H1 (cell line): ENCODE measurements around the gene BRPF3. TPM values are rescaled to one million over a fixed set of nuclear protein-coding genes. Genes with fewer than 3 reads are reported as not detected.

Source experiments
- CTCF ChIA-PET: fragments of 300-600 bp; sonication (Branson Sonifier 250); formaldehyde crosslinking; loops from one replicate; lab custom pipeline; 2021; ENCODE audit not compliant: partially characterized antibody; lab: Charles Lee
- POLR2A ChIA-PET: fragments of 300-600 bp; sonication (Branson Sonifier 250); formaldehyde crosslinking; loops from one replicate; lab custom pipeline; 2021; ENCODE audit warnings: inconsistent platforms; ENCODE audit not compliant: partially characterized antibody; lab: Charles Lee
- DNase-seq, 2 experiments: peaks; one replicate each; pipeline versions ENCODE4 v3.0.0 to v3.0.0-alpha.2; 2010 to 2022; ENCODE audit warnings: low spot score in 2 of 2, low read depth in 1 of 2, mixed read lengths in 1 of 2
- FAIRE-seq: peaks from 2 replicates; lab custom pipeline; 2011; peaks lifted over from hg19 to GRCh38; lab: Jason Lieb, UNC
- H2AFZ ChIP-seq: 2 replicates; pipeline ENCODE4 v1.8.1; 2012; ENCODE audit warnings: low read length, inconsistent platforms
- H2AK5ac ChIP-seq: 2 replicates; pipeline ENCODE4 v1.6.1; 2013; ENCODE audit warnings: low read depth, low read length
- H2BK120ac ChIP-seq: replicated peaks from 2 replicates; pipeline ENCODE3; 2013; ENCODE audit warnings: low read depth, low read length, inconsistent platforms
- H2BK12ac ChIP-seq: 2 replicates; pipeline ENCODE4 v1.6.1; 2013; ENCODE audit warnings: low read depth, low read length
- H2BK15ac ChIP-seq: 2 replicates; pipeline ENCODE4 v1.6.1; 2013; ENCODE audit warnings: low read length
- H2BK20ac ChIP-seq: 2 replicates; pipeline ENCODE4 v1.6.1; 2013; ENCODE audit warnings: low read length
- H2BK5ac ChIP-seq: 2 replicates; pipeline ENCODE4 v1.6.1; 2013; ENCODE audit warnings: low read depth, low read length
- H3K14ac ChIP-seq: 2 replicates; pipeline ENCODE4 v1.6.1; 2013; ENCODE audit warnings: inconsistent platforms; ENCODE audit not compliant: insufficient read length
- H3K18ac ChIP-seq: 2 replicates; pipeline ENCODE4 v1.6.1; 2013; ENCODE audit warnings: low read length; ENCODE audit errors: extremely low read depth
- H3K23ac ChIP-seq: 2 replicates; pipeline ENCODE4 v1.6.1; 2013; ENCODE audit warnings: inconsistent platforms; ENCODE audit not compliant: insufficient read length
- H3K23me2 ChIP-seq: 2 replicates; pipeline ENCODE4 v1.6.1; 2013; ENCODE audit warnings: low read depth, low read length
- H3K27ac ChIP-seq: 2 replicates; pipeline ENCODE4 v1.6.1; 2011; ENCODE audit warnings: low read depth, low read length, inconsistent platforms
- H3K27me3 ChIP-seq, 4 experiments: replicated peaks in 1 of 4; 1 replicate in 1 of 4; 2 replicates in 3 of 4; pipeline versions ENCODE4 v1.6.1 to v1.8.1; 2011 to 2013; ENCODE audit warnings: low read length in 3 of 4, mild to moderate bottlenecking in 3 of 4, inconsistent platforms in 2 of 4, mixed read lengths in 2 of 4, moderate library complexity in 1 of 4; ENCODE audit not compliant: control insufficient read depth in 3 of 4, insufficient read depth in 3 of 4; ENCODE audit errors: extremely low read depth in 1 of 4
- H3K36me3 ChIP-seq, 4 experiments: 2 replicates each; pipeline versions ENCODE4 v1.6.1 to v1.8.1; 2011 to 2013; ENCODE audit warnings: mild to moderate bottlenecking in 4 of 4, low read length in 3 of 4, moderate library complexity in 2 of 4, control low read depth in 1 of 4, inconsistent platforms in 1 of 4; ENCODE audit not compliant: insufficient read depth in 4 of 4, control insufficient read depth in 2 of 4
- H3K4ac ChIP-seq: replicated peaks from 2 replicates; pipeline ENCODE3; 2013; ENCODE audit warnings: low read length, low read depth, mixed read lengths, inconsistent platforms; ENCODE audit not compliant: insufficient read length
- H3K4me1 ChIP-seq, 4 experiments: replicated peaks in 1 of 4; 1 replicate in 1 of 4; 2 replicates in 3 of 4; pipeline versions ENCODE4 v1.6.1 to v1.8.1; 2011 to 2013; ENCODE audit warnings: low read length in 3 of 4, inconsistent platforms in 2 of 4, mixed read lengths in 1 of 4; ENCODE audit not compliant: insufficient read depth in 4 of 4, control insufficient read depth in 3 of 4
- H3K4me2 ChIP-seq, 2 experiments: 2 replicates each; pipeline versions ENCODE4 v1.6.1 to v1.8.1; 2011 to 2013; ENCODE audit warnings: low read depth in 2 of 2, low read length in 2 of 2, control low read depth in 1 of 2, inconsistent platforms in 1 of 2, mild to moderate bottlenecking in 1 of 2; ENCODE audit not compliant: insufficient read depth in 1 of 2
- H3K4me3 ChIP-seq, 4 experiments: fragments of 200-600, 300-600 bp in 1 of 4; sonication (generic), shearing (Covaris generic), sonication (Bioruptor Twin) in 1 of 4; 2 replicates each; pipeline versions ENCODE4 v1.5.1 to v1.8.1; 2011 to 2016; ENCODE audit warnings: low read length in 4 of 4, low read depth in 3 of 4, control low read depth in 2 of 4, inconsistent platforms in 2 of 4, mild to moderate bottlenecking in 2 of 4, mixed read lengths in 1 of 4, moderate library complexity in 1 of 4; ENCODE audit not compliant: insufficient read depth in 2 of 4; ENCODE audit errors: extremely low read depth in 1 of 4
- H3K56ac ChIP-seq: replicated peaks from 2 replicates; pipeline ENCODE3; 2013; ENCODE audit warnings: low read depth, mild to moderate bottlenecking, mixed read lengths, low read length, inconsistent platforms; ENCODE audit not compliant: insufficient read length
- H3K79me1 ChIP-seq: 2 replicates; pipeline ENCODE4 v1.6.1; 2013; ENCODE audit warnings: low read depth, low read length, control low read depth
- H3K79me2 ChIP-seq, 2 experiments: 2 replicates each; pipeline versions ENCODE4 v1.6.1 to v1.8.1; 2012 to 2013; ENCODE audit warnings: low read length in 2 of 2, mild to moderate bottlenecking in 2 of 2, inconsistent platforms in 1 of 2; ENCODE audit not compliant: insufficient read depth in 2 of 2, control insufficient read depth in 1 of 2
- H3K9ac ChIP-seq, 4 experiments: replicated peaks in 1 of 4; 1 replicate in 1 of 4; 2 replicates in 3 of 4; pipeline versions ENCODE4 v1.6.1 to v1.8.1; 2011 to 2013; ENCODE audit warnings: low read depth in 3 of 4, low read length in 3 of 4, control low read depth in 2 of 4, mild to moderate bottlenecking in 2 of 4, moderate library complexity in 2 of 4, inconsistent platforms in 1 of 4; ENCODE audit errors: extremely low read depth in 1 of 4
- H3K9me3 ChIP-seq, 2 experiments: 2 replicates each; pipeline versions ENCODE4 v1.6.1 to v1.8.1; 2012 to 2013; ENCODE audit warnings: mild to moderate bottlenecking in 2 of 2, moderate library complexity in 2 of 2, control low read depth in 1 of 2, inconsistent platforms in 1 of 2, low read depth in 1 of 2, low read length in 1 of 2, mixed read lengths in 1 of 2; ENCODE audit not compliant: insufficient read depth in 2 of 2
- H4K20me1 ChIP-seq, 2 experiments: replicated peaks in 1 of 2; 2 replicates each; pipeline versions ENCODE3 to v1.8.1; 2011 to 2013; ENCODE audit warnings: inconsistent platforms in 2 of 2, low read length in 2 of 2, mild to moderate bottlenecking in 1 of 2; ENCODE audit not compliant: insufficient read depth in 2 of 2, control insufficient read depth in 1 of 2
- H4K5ac ChIP-seq: 2 replicates; pipeline ENCODE4 v1.6.1; 2013; ENCODE audit warnings: low read length, low read depth, mixed read lengths, inconsistent platforms; ENCODE audit not compliant: insufficient read length
- H4K8ac ChIP-seq: 2 replicates; pipeline ENCODE4 v1.8.0; 2013; ENCODE audit warnings: mild to moderate bottlenecking, moderate library complexity, low read length, inconsistent platforms; ENCODE audit not compliant: insufficient read depth; ENCODE audit errors: extremely low read depth
- H4K91ac ChIP-seq: replicated peaks from 2 replicates; pipeline ENCODE3; 2013; ENCODE audit warnings: low read length, mixed read lengths, inconsistent platforms; ENCODE audit not compliant: insufficient read length
- BCL11A ChIP-seq, 2 experiments: IDR thresholded peaks; one replicate each; pipeline ENCODE4 v1.6.1; 2011; ENCODE audit warnings: low read depth in 2 of 2, low read length in 2 of 2, mild to moderate bottlenecking in 2 of 2
- EGR1 ChIP-seq: IDR thresholded peaks from 2 replicates; pipeline ENCODE4 v1.6.1; 2011; ENCODE audit warnings: low read depth, low read length, borderline replicate concordance
- GTF2F1 ChIP-seq: IDR thresholded peaks from 2 replicates; pipeline ENCODE4 v1.6.1; 2012; ENCODE audit warnings: low read depth, low read length, improper control_type of control experiment, borderline replicate concordance
- POLR2A ChIP-seq, 2 experiments: IDR thresholded peaks; 1 replicate in 1 of 2; 2 replicates in 1 of 2; pipeline ENCODE4 v1.6.1; 2011; ENCODE audit warnings: low read depth in 2 of 2, low read length in 2 of 2, mild to moderate bottlenecking in 2 of 2; ENCODE audit errors: control extremely low read depth in 1 of 2
- SP4 ChIP-seq: IDR thresholded peaks from 2 replicates; pipeline ENCODE4 v1.6.1; 2012; ENCODE audit warnings: low read length, inconsistent platforms
- WGBS, 2 experiments: shearing (Covaris generic) in 1 of 2; methylation state at CpG; one replicate each; pipeline versions ENCODE4 v1.1.6 to v1.1.7; 2013 to 2015; ENCODE audit warnings: low lambda C conversion rate in 2 of 2, mixed read lengths in 2 of 2, inconsistent platforms in 1 of 2, low coverage in 1 of 2, missing lambda C conversion rate in 1 of 2; ENCODE audit not compliant: insufficient replicate concordance in 2 of 2, insufficient coverage in 1 of 2, insufficient read length in 1 of 2; ENCODE audit errors: extremely low coverage in 1 of 2, missing lambda C conversion rate in 1 of 2; 5-methylcytosine and 5-hydroxymethylcytosine counted together
- polyA plus RNA-seq, 7 experiments: library from polyadenylated mRNA; depleted of rRNA in 3 of 7; stranded (reverse) in 5 of 7; unstranded in 2 of 7; fragments of >200 nt in 5 of 7; fragments of 200-250 nt in 2 of 7; gene quantifications; 1 replicate in 5 of 7; 2 replicates in 1 of 7; 4 replicates in 1 of 7; pipeline versions ENCODE4 v1.2.1 to v1.2.3, GENCODE V29; 2011 to 2013; ENCODE audit warnings: missing spikeins in 2 of 7, mixed read lengths in 2 of 7
- total RNA-seq: library from RNA; stranded (reverse); fragmentation: NEBNext Ultra II Directional; extraction: Animal tissue kit (Norgen Biotek cat#: 25700); gene quantifications from 2 replicates; pipeline ENCODE4 v1.2.1, GENCODE V29; 2021
- TF ChIP-seq, protein P1 (sequence below), 3 experiments: IDR thresholded peaks; 1 replicate in 2 of 3; 2 replicates in 1 of 3; pipeline versions ENCODE4 v1.5.1 to v1.6.1; 2011; ENCODE audit warnings: low read length in 3 of 3, mild to moderate bottlenecking in 3 of 3, inconsistent platforms in 2 of 3, low read depth in 1 of 3, moderate library complexity in 1 of 3; ENCODE audit not compliant: insufficient read depth in 1 of 3; ENCODE audit errors: control extremely low read depth in 1 of 3

The BRPF3 gene
- total and polyA plus RNA-seq, 2 of the 8 experiments (the other 6 are each of a cell fraction or from before 2014, with no cell fraction given), result 26.0 to 37.5 TPM

GRCh38 chr6:36263390-36264000, 67.0 kb downstream of the BRPF3 start:
- FAIRE-seq, result no peak
- no peak for TF ChIP-seq SP4
- TF ChIP-seq BCL11A (IDR thresholded peaks at IDR 0.05; ENCODE audit: low read depth in 2 of 2, low read length in 2 of 2), result no peak
- TF ChIP-seq, protein P1, sequence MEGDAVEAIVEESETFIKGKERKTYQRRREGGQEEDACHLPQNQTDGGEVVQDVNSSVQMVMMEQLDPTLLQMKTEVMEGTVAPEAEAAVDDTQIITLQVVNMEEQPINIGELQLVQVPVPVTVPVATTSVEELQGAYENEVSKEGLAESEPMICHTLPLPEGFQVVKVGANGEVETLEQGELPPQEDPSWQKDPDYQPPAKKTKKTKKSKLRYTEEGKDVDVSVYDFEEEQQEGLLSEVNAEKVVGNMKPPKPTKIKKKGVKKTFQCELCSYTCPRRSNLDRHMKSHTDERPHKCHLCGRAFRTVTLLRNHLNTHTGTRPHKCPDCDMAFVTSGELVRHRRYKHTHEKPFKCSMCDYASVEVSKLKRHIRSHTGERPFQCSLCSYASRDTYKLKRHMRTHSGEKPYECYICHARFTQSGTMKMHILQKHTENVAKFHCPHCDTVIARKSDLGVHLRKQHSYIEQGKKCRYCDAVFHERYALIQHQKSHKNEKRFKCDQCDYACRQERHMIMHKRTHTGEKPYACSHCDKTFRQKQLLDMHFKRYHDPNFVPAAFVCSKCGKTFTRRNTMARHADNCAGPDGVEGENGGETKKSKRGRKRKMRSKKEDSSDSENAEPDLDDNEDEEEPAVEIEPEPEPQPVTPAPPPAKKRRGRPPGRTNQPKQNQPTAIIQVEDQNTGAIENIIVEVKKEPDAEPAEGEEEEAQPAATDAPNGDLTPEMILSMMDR (IDR thresholded peaks at IDR 0.05; ENCODE audit: control extremely low read depth in 1 of 3, insufficient read depth in 1 of 3, low read depth in 1 of 3, low read length in 3 of 3), result no peak
- no peak for TF ChIP-seq GTF2F1
- no peak for TF ChIP-seq EGR1
- no peak for TF ChIP-seq POLR2A (IDR thresholded peaks at IDR 0.05; ENCODE audit: control extremely low read depth in 1 of 2, low read depth in 2 of 2, low read length in 2 of 2)

More at GRCh38 chr6:36263390-36264000, 67.0 kb downstream of the BRPF3 start:
- no peak overlapping the region for H3K23ac ChIP-seq
- H3K79me2 ChIP-seq, result no peaks in the 10 kb centered on the region
- H2BK20ac ChIP-seq, result no peak overlapping the region
- peaks cover 0 to 3% (median 0%) of the 10 kb centered on the region in 4 experiments; a peak in 1 of 7 replicates for H3K4me1 ChIP-seq
- POLR2A ChIA-PET, result no interaction called here
- H3K56ac ChIP-seq, result no peak overlapping the region
- no peaks in the 10 kb centered on the region for H3K79me1 ChIP-seq
- no peak for DNase-seq
- WGBS, 2 experiments, result 77% methylated on average over 9 of the region's 9 CpGs; no CpG with 5 or more reads in 1 of the 2 experiments
- H3K36me3 ChIP-seq, result no peaks in the 10 kb centered on the region
- 0 out of 2 replicates have a peak overlapping the region, but pooled peaks have one; percentile 32 for H2BK15ac ChIP-seq
- H2BK120ac ChIP-seq, result no peak overlapping the region
- CTCF ChIA-PET, result interaction anchor here (1.9 kb wide), 1 partner anchor 14 kb away, joined by 5 read pairs; no protein-coding TSS in a partner anchor
- no peak overlapping the region for H3K9ac ChIP-seq
- no peak overlapping the region for H4K5ac ChIP-seq
- H4K20me1 ChIP-seq, result no peaks in the 10 kb centered on the region
- 0 out of 2 replicates have a peak overlapping the region, but pooled peaks have one; percentile 7 for H2BK5ac ChIP-seq
- H3K4me3 ChIP-seq, result no peak overlapping the region
- no peak overlapping the region for H2AFZ ChIP-seq
- H3K14ac ChIP-seq, result no peak overlapping the region
- no peak overlapping the region for H2BK12ac ChIP-seq
- no peak overlapping the region for H3K4ac ChIP-seq
- H4K8ac ChIP-seq, result no peak overlapping the region
- H3K4me2 ChIP-seq, result no peak overlapping the region
- H2AK5ac ChIP-seq, result no peak overlapping the region
- H3K23me2 ChIP-seq, result no peaks in the 10 kb centered on the region
- no peak overlapping the region for H3K27ac ChIP-seq
- no peak overlapping the region for H4K91ac ChIP-seq
- H3K9me3 ChIP-seq, result no peaks in the 10 kb centered on the region
- no peaks in the 10 kb centered on the region for H3K27me3 ChIP-seq
- H3K18ac ChIP-seq, result no peak overlapping the region
